ENCODE measurements around the gene LKAAEAR1. TPM values are rescaled to one million over a fixed set of nuclear protein-coding genes. Genes with fewer than 3 reads are reported as not detected.

Gene LKAAEAR1
- total and polyA plus RNA-seq, 2 of the 13 experiments (the other 11 are each of a cell fraction or from before 2014, with no cell fraction given) = not detected

DNA sequence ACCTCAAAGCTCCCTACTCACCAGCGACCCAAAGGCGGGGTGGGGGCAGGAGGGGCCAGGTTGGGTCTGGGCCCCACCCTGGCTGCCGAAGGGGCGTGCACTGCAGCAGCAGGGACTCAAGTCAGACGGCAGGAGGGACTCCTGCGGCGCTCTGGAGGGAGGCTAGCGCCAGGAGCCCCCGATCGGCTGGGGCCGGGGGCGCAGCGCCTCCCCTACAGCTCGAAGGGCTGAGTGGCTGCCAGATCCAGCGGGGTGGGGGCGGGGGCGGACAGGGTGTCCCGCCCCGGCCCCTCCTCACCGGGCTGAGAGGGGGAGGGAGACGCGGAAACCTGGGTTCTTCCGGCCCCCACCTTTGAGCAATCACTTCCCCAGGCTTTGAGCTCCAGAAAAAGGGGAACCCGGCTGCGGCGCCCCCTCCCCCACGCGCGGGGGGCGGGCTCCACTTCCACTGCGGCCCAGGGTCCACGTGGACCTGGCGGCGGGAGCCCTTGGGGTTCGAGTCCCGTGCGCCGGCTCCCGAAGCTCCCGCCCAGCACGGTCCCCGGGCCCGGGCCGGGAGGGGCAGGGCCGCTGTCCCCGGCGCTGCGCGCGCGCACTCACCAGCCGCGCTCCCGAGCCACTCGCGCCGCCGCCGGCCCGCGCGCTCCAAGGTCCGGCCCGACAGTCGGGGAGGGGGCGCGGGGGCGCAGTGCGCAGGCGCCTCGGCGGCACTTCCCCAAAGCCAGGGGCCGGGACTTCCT lies 4.8 kb downstream of the LKAAEAR1 start, which contains the start of gene RGS19 (continued):
- TF ChIP-seq ZNF276 (CRISPR knock-in tag; IDR thresholded peaks at IDR 0.05; ENCODE audit: low read depth) (no peak), BRCA1 (CRISPR knock-in tag; IDR thresholded peaks at IDR 0.05) (peak; percentile 68; the same call in 1 of the 2 replicates), BCLAF1 (IDR thresholded peaks at IDR 0.05) (no peak), ZFAT (CRISPR knock-in tag; conservative IDR thresholded peaks at IDR 0.05) (no peak), ZNF205 (CRISPR knock-in tag; IDR thresholded peaks at IDR 0.05) (peak; percentile 53; the same call in 1 of the 2 replicates), PRDM4 (CRISPR knock-in tag; IDR thresholded peaks at IDR 0.05; ENCODE audit: borderline replicate concordance) (no peak)
- TF ChIP-seq, protein P1, sequence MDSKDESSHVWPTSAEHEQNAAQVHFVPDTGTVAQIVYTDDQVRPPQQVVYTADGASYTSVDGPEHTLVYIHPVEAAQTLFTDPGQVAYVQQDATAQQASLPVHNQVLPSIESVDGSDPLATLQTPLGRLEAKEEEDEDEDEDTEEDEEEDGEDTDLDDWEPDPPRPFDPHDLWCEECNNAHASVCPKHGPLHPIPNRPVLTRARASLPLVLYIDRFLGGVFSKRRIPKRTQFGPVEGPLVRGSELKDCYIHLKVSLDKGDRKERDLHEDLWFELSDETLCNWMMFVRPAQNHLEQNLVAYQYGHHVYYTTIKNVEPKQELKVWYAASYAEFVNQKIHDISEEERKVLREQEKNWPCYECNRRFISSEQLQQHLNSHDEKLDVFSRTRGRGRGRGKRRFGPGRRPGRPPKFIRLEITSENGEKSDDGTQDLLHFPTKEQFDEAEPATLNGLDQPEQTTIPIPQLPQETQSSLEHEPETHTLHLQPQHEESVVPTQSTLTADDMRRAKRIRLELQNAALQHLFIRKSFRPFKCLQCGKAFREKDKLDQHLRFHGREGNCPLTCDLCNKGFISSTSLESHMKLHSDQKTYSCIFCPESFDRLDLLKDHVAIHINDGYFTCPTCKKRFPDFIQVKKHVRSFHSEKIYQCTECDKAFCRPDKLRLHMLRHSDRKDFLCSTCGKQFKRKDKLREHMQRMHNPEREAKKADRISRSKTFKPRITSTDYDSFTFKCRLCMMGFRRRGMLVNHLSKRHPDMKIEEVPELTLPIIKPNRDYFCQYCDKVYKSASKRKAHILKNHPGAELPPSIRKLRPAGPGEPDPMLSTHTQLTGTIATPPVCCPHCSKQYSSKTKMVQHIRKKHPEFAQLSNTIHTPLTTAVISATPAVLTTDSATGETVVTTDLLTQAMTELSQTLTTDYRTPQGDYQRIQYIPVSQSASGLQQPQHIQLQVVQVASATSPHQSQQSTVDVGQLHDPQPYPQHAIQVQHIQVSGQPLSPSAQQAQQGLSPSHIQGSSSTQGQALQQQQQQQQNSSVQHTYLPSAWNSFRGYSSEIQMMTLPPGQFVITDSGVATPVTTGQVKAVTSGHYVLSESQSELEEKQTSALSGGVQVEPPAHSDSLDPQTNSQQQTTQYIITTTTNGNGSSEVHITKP (CRISPR knock-in tag; IDR thresholded peaks at IDR 0.05; ENCODE audit: low read depth) = no peak
- TF ChIP-seq, protein P2, sequence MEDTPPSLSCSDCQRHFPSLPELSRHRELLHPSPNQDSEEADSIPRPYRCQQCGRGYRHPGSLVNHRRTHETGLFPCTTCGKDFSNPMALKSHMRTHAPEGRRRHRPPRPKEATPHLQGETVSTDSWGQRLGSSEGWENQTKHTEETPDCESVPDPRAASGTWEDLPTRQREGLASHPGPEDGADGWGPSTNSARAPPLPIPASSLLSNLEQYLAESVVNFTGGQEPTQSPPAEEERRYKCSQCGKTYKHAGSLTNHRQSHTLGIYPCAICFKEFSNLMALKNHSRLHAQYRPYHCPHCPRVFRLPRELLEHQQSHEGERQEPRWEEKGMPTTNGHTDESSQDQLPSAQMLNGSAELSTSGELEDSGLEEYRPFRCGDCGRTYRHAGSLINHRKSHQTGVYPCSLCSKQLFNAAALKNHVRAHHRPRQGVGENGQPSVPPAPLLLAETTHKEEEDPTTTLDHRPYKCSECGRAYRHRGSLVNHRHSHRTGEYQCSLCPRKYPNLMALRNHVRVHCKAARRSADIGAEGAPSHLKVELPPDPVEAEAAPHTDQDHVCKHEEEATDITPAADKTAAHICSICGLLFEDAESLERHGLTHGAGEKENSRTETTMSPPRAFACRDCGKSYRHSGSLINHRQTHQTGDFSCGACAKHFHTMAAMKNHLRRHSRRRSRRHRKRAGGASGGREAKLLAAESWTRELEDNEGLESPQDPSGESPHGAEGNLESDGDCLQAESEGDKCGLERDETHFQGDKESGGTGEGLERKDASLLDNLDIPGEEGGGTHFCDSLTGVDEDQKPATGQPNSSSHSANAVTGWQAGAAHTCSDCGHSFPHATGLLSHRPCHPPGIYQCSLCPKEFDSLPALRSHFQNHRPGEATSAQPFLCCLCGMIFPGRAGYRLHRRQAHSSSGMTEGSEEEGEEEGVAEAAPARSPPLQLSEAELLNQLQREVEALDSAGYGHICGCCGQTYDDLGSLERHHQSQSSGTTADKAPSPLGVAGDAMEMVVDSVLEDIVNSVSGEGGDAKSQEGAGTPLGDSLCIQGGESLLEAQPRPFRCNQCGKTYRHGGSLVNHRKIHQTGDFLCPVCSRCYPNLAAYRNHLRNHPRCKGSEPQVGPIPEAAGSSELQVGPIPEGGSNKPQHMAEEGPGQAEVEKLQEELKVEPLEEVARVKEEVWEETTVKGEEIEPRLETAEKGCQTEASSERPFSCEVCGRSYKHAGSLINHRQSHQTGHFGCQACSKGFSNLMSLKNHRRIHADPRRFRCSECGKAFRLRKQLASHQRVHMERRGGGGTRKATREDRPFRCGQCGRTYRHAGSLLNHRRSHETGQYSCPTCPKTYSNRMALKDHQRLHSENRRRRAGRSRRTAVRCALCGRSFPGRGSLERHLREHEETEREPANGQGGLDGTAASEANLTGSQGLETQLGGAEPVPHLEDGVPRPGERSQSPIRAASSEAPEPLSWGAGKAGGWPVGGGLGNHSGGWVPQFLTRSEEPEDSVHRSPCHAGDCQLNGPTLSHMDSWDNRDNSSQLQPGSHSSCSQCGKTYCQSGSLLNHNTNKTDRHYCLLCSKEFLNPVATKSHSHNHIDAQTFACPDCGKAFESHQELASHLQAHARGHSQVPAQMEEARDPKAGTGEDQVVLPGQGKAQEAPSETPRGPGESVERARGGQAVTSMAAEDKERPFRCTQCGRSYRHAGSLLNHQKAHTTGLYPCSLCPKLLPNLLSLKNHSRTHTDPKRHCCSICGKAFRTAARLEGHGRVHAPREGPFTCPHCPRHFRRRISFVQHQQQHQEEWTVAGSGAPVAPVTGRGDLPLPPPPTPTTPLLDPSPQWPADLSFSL (CRISPR knock-in tag; IDR thresholded peaks at IDR 0.05) = no peak

All from HepG2 (cell line).